HL-60/S4 treated with phorbol 12-myristate 13-acetate at 8.2 ng/mL for 4 days and 3 days (cell line): ENCODE data around the gene GADD45A.
"Not testable (repeated sequence)": the region's sequence is repeated elsewhere in the genome, so short reads cannot be mapped to it uniquely, and the experiment has no call there.

ENCODE experiments used
- in situ Hi-C: fragments of 300-500 bp; cut with MboI; formaldehyde crosslinking; loops from 2 replicates; pipeline ENCODE4 v1.15.0; 2022; ENCODE audit warnings: low sequenced_read_pairs

Gene GADD45A

GRCh38 chr1:67685067-67685557, at the start of gene GADD45A:
GADD45A (plus strand) TSS chr1:67685201; CDS start chr1:67685495, 294 bp downstream.
- in situ Hi-C loops = no loop called here

- in situ Hi-C loops = no loop called here
These were observed 48.9 kb upstream of the GADD45A start for GRCh38 chr1:67636146-67636545.

- in situ Hi-C loops = no loop called here
These were observed 45.6 kb upstream of the GADD45A start for GRCh38 chr1:67639361-67639760.

GRCh38 chr1:67642629-67643028, 42.4 kb upstream of the GADD45A start:
- in situ Hi-C loops = no loop called here

GRCh38 chr1:67644566-67644965, 40.4 kb upstream of the GADD45A start:
- in situ Hi-C loops = no loop called here

- in situ Hi-C loops = no loop called here
These were observed 39.4 kb upstream of the GADD45A start for GRCh38 chr1:67645495-67646144.

GRCh38 chr1:67646145-67647035, 38.6 kb upstream of the GADD45A start:
- in situ Hi-C loops = no loop called here

GRCh38 chr1:67647036-67647798, 37.8 kb upstream of the GADD45A start:
- in situ Hi-C loops = no loop called here

- in situ Hi-C loops = no loop called here
These were observed 37.1 kb upstream of the GADD45A start for GRCh38 chr1:67647814-67648358.

- in situ Hi-C loops = no loop called here
These were observed 36.2 kb upstream of the GADD45A start for GRCh38 chr1:67648582-67649326.

- in situ Hi-C loops = no loop called here
These were observed 34.9 kb upstream of the GADD45A start for GRCh38 chr1:67650061-67650460.

- in situ Hi-C loops = no loop called here
These were observed 34.0 kb upstream of the GADD45A start for GRCh38 chr1:67651031-67651430.

GRCh38 chr1:67652800-67653199, 32.2 kb upstream of the GADD45A start:
- in situ Hi-C loops = no loop called here

GRCh38 chr1:67653304-67653703, 31.7 kb upstream of the GADD45A start:
- in situ Hi-C loops = no loop called here

GRCh38 chr1:67655581-67655980, 29.4 kb upstream of the GADD45A start:
- in situ Hi-C loops = no loop called here

- in situ Hi-C loops = not testable (repeated sequence)
These were observed 27.8 kb upstream of the GADD45A start for GRCh38 chr1:67657152-67657551.

- in situ Hi-C loops = no loop called here
These were observed 25.8 kb upstream of the GADD45A start for GRCh38 chr1:67659229-67659628.

- in situ Hi-C loops = no loop called here
These were observed 22.1 kb upstream of the GADD45A start for GRCh38 chr1:67662884-67663283.

- in situ Hi-C loops = no loop called here
These were observed 21.0 kb upstream of the GADD45A start for GRCh38 chr1:67664048-67664447.

- in situ Hi-C loops = not testable (repeated sequence)
These were observed 19.7 kb upstream of the GADD45A start for GRCh38 chr1:67665307-67665706.
